ENCODE data around the gene PDE2A.

Gene PDE2A

DNA sequence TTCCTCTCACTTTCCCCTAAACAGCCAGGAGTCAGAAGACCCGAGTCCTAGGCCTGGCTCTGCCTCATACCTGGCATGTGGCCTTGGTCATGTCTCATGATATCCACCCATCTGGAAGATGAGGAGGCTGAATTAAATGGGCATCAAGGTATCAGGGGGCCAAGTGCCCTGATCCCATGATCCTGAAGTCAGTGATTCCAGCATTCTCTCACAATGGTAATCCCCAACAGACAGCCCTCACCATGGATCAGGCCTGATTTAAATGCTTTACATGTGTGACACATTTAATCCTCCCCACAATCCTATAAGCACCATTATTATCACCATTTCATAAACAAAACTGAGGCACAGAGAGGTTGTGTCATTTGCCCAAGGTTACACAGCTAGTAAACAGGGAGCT is 70.0 kb downstream of the PDE2A start:
- Histone ChIP-seq H3K36me3 (ENCODE audit: insufficient read depth, low read length) (no peaks in the 10 kb centered on the region), H3K9ac (ENCODE audit: low read depth, low read length) (no peak overlapping the region), H3K9me3 (ENCODE audit: control insufficient read depth, insufficient read depth, low read length) (no peaks in the 10 kb centered on the region), H3K4me1 (ENCODE audit: insufficient read depth, low read length) (peaks cover 15% of the 10 kb centered on the region)

DNA sequence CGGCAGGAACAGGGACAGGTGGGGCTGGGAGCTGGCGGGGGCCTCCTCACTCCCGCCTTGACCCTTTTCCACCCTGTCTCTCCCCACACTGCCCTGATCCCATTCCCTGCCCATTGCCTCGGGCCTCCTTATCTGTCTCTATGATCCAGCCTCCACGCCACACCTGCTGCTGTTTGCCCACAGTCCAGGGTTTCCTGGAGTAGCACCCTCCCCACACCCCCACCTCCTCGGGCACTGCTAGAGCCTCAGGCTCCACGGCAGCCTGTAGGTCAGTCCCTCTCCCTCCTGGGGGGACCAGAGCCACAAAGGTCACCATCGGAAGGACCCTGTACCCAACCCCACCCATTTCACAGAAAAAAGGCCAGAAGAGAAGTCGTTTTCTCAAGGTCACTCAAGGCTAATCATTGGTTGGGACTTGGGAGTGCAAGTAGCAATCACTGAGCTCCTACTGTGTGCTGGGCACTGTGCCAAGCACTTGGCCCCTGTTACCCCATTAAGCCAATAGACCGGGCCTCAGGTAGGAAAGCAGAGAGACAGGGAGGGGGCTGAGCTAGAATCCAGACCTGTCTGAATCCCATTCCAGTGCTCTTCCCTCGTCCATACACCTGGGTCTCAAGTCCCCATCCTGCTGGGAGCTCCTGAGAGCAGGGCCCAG is 71.8 kb downstream of the PDE2A start:
- Histone ChIP-seq H3K36me3 (ENCODE audit: insufficient read depth, low read length) (no peaks in the 10 kb centered on the region), H3K9me3 (ENCODE audit: control insufficient read depth, insufficient read depth, low read length) (no peaks in the 10 kb centered on the region), H3K4me1 (ENCODE audit: insufficient read depth, low read length) (peaks cover 18% of the 10 kb centered on the region), H3K9ac (ENCODE audit: low read depth, low read length) (no peak overlapping the region)

DNA sequence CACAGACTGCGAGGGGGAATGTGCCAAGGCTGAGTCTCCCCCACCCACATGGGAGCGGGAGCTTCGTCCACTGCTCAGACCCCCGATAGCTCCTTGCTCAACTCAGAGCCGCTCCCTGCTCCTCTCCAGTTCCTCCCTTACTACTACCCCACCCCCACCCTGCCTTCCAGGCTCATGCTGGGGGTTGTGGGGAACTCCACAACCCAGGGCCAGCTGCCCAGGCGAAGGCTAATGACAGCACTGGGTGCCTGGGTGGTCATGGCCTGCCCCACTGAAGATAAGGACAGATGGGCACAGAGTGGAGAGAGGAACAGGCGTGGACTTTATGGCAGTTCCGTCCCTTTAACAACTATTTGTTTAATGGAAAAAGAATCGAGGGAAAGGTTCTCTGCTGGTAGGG is 73.7 kb downstream of the PDE2A start:
- H3K36me3 ChIP-seq (ENCODE audit: insufficient read depth, low read length) = no peaks in the 10 kb centered on the region

DNA sequence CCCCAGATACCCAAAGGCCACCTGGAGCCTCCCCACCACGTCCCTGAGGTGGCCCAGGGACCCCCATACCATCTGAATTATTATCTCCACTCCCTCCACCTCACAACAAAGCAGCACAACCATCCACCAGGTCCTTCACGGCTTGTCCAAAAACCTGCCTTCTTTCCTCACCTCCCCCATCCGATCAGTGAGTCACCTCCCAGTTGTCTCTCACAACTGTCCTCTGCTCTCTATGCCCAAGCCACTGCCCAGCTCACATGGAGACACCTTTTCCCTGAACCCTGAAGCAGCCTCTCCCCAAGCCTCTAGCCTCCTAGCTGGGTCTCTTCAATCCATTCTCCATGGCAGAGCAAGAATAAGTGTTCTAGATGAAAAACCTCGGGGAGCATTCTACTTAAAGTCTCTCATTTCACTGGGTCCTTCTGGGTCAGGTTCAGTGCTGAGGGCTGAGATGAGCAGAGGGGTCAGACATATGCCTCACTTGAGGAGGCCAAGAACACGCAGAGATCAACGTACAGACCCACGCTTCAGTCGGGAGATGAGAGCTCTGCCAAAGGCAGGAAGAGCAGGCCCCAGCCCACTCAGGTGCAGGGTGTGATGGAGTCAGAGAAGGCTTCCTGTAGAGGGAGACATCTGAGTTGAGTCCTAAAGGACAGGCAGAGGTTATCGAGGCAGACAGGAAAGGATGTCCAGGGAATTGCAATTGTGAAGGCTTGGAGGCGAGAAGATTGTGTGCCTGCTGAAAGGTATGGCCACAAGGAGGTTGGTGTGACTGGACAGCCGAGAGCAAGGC is 74.7 kb downstream of the PDE2A start:
- H3K9ac ChIP-seq (ENCODE audit: low read depth, low read length) = no peak overlapping the region
- H3K9me3 ChIP-seq (ENCODE audit: control insufficient read depth, insufficient read depth, low read length) = no peaks in the 10 kb centered on the region
- H3K4me1 ChIP-seq (ENCODE audit: insufficient read depth, low read length) = peaks cover 23% of the 10 kb centered on the region
- no peaks in the 10 kb centered on the region for H3K36me3 ChIP-seq (ENCODE audit: insufficient read depth, low read length)

More for the DNA sequence above, 73.7 kb downstream of the PDE2A start:
- Histone ChIP-seq H3K4me1 (ENCODE audit: insufficient read depth, low read length) (peaks cover 18% of the 10 kb centered on the region), H3K9me3 (ENCODE audit: control insufficient read depth, insufficient read depth, low read length) (no peaks in the 10 kb centered on the region), H3K9ac (ENCODE audit: low read depth, low read length) (no peak overlapping the region)

- Histone ChIP-seq H3K9me3 (ENCODE audit: control insufficient read depth, insufficient read depth, low read length) (no peaks in the 10 kb centered on the region), H3K9ac (ENCODE audit: low read depth, low read length) (no peak overlapping the region), H3K36me3 (ENCODE audit: insufficient read depth, low read length) (no peaks in the 10 kb centered on the region), H3K4me1 (ENCODE audit: insufficient read depth, low read length) (peaks cover 29% of the 10 kb centered on the region)
These were observed 75.3 kb downstream of the PDE2A start for GRCh38 chr11:72598906-72599305.

DNA sequence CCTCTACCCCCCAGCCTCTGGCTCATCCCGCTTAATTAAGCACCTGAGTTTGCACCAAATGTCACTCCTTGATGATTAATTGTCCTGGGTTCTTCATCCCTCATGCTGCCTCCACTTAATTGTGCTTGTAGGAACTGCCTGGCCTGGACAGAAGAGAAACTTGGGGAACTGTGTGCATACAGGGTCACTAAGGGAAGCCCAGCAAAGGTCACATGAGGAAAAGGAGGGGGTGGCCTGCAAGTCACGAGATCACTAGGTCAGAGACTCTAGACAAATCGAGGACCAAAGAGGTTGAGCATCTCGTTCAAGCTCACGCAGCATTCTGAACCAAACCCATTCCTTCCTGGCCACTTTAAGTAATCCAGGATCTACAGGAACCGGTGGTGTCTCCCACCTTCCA is 75.8 kb downstream of the PDE2A start:
- Histone ChIP-seq H3K36me3 (ENCODE audit: insufficient read depth, low read length) (no peaks in the 10 kb centered on the region), H3K9ac (ENCODE audit: low read depth, low read length) (no peak overlapping the region), H3K9me3 (ENCODE audit: control insufficient read depth, insufficient read depth, low read length) (no peaks in the 10 kb centered on the region), H3K4me1 (ENCODE audit: insufficient read depth, low read length) (peaks cover 31% of the 10 kb centered on the region)

DNA sequence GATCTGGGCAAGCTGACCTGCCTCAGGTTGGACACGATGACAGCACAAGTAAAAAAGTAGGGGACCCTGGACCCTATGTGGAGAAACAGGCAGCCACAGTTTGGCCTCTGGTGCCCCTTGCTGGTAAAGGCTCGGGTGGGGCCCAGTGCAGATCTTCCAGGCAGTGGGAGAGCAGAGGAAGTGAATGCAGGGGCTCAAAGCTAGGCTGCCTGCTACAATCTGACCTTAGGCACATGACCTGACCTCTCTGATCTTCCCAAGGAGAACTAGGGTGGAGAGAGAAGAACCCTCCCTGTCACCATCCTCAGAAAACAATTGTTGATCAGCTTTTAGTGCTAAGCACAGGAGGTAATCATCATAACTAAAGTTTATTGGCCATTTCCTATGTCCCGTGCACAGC is 76.5 kb downstream of the PDE2A start:
- Histone ChIP-seq H3K36me3 (ENCODE audit: insufficient read depth, low read length) (no peaks in the 10 kb centered on the region), H3K9ac (ENCODE audit: low read depth, low read length) (no peak overlapping the region), H3K9me3 (ENCODE audit: control insufficient read depth, insufficient read depth, low read length) (no peaks in the 10 kb centered on the region), H3K4me1 (ENCODE audit: insufficient read depth, low read length) (peaks cover 31% of the 10 kb centered on the region)

GRCh38 chr11:72595292-72595684 is 78.9 kb downstream of the PDE2A start:
- Histone ChIP-seq H3K9me3 (ENCODE audit: control insufficient read depth, insufficient read depth, low read length) (no peaks in the 10 kb centered on the region), H3K9ac (ENCODE audit: low read depth, low read length) (no peak overlapping the region), H3K4me1 (ENCODE audit: insufficient read depth, low read length) (peaks cover 31% of the 10 kb centered on the region; the same call in 1 of the 2 replicates)

GRCh38 chr11:72594493-72595291 is 79.5 kb downstream of the PDE2A start:
- Histone ChIP-seq H3K9me3 (ENCODE audit: control insufficient read depth, insufficient read depth, low read length) (no peaks in the 10 kb centered on the region), H3K36me3 (ENCODE audit: insufficient read depth, low read length) (no peaks in the 10 kb centered on the region), H3K4me1 (ENCODE audit: insufficient read depth, low read length) (peaks cover 26% of the 10 kb centered on the region; the same call in 1 of the 2 replicates), H3K9ac (ENCODE audit: low read depth, low read length) (no peak overlapping the region)

More at GRCh38 chr11:72595292-72595684, 78.9 kb downstream of the PDE2A start:
- no peaks in the 10 kb centered on the region for H3K36me3 ChIP-seq (ENCODE audit: insufficient read depth, low read length)

GRCh38 chr11:72592698-72593495 is 81.3 kb downstream of the PDE2A start:
- Histone ChIP-seq H3K9me3 (ENCODE audit: control insufficient read depth, insufficient read depth, low read length) (no peaks in the 10 kb centered on the region), H3K36me3 (ENCODE audit: insufficient read depth, low read length) (no peaks in the 10 kb centered on the region), H3K9ac (ENCODE audit: low read depth, low read length) (no peak overlapping the region), H3K4me1 (ENCODE audit: insufficient read depth, low read length) (peaks cover 19% of the 10 kb centered on the region; the same call in 1 of the 2 replicates)

DNA sequence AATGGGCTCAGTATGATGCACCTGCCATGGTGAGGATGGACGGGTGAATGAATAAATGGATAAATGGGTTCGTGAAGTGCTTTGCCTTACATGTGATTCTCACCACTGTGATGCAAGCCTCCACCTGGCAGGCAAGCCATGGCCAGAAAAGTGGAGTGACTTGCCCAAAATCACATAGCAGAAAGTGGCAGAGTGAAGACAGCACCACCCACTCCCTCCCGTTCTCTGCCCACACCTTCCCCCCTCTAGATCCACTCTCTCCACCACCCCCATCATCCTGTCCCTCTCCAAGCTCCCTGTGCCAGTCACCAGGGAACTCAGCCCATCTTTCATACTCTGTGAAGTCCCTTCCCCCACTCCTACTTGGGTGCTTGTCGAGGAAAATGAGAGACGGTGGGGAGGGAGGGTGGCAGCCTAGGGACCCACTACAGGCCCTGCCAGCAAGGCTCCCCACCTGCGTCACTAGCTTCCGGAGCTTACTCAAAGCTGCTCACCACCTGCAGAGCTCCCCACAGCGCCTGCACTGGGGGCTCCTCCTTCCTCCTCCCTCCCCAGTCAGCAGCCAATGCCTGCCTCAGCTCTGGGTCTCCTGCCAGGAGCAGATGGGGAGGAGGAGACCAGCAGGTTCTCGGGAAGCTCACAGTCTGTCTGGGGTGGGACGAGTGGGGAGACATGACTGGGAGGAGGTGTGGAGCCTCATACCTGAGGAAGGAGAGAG is 82.3 kb downstream of the PDE2A start:
- Histone ChIP-seq H3K4me1 (ENCODE audit: insufficient read depth, low read length) (peaks cover 19% of the 10 kb centered on the region; the same call in 1 of the 2 replicates), H3K36me3 (ENCODE audit: insufficient read depth, low read length) (no peaks in the 10 kb centered on the region), H3K9ac (ENCODE audit: low read depth, low read length) (no peak overlapping the region), H3K9me3 (ENCODE audit: control insufficient read depth, insufficient read depth, low read length) (no peaks in the 10 kb centered on the region)

GRCh38 chr11:72591023-72591422 is 83.2 kb downstream of the PDE2A start:
- Histone ChIP-seq H3K9me3 (ENCODE audit: control insufficient read depth, insufficient read depth, low read length) (no peaks in the 10 kb centered on the region), H3K36me3 (ENCODE audit: insufficient read depth, low read length) (no peaks in the 10 kb centered on the region), H3K4me1 (ENCODE audit: insufficient read depth, low read length) (peaks cover 19% of the 10 kb centered on the region; the same call in 1 of the 2 replicates), H3K9ac (ENCODE audit: low read depth, low read length) (peak overlapping the region; percentile 79; the same call in 1 of the 2 replicates)

All from ES-I3 (cell line).